Fibroblast of skin of back (primary cell): Measurements from ENCODE around the gene ACVRL1.

Experiments
- DNase-seq: peaks from one replicate; pipeline ENCODE4 v3.0.0-alpha.2; 2013

Gene ACVRL1

GRCh38 chr12:51970904-51971646, 63.8 kb downstream of the ACVRL1 start:
- peak; percentile 40 for DNase-seq

- DNase-seq = no peak
Measured at GRCh38 chr12:51971679-51972421, 64.5 kb downstream of the ACVRL1 start.

- no peak for DNase-seq
Measured at GRCh38 chr12:51972422-51972812, 65.1 kb downstream of the ACVRL1 start.

- no peak for DNase-seq
Measured at GRCh38 chr12:51972849-51973273, 65.6 kb downstream of the ACVRL1 start.
